K562 treated with DMSO at 1 percent for 12 hours (cell line): ENCODE measurements around the gene SLC28A3. TPM values are rescaled to one million over a fixed set of nuclear protein-coding genes. Genes with fewer than 3 reads are reported as not detected.

Experiments
- total RNA-seq: library from RNA; unstranded; fragments of 300-600 nt; gene quantifications from 2 replicates; pipeline ENCODE4 v1.2.3, GENCODE V29; 2022; ENCODE audit not compliant: insufficient read depth

The SLC28A3 gene
- total RNA-seq, result not detected in 2 replicates

GRCh38 chr9:84340535-84340934 is at the start of gene SLC28A3:
TSS of gene SLC28A3 (minus strand) at chr9:84340758. CDS start at chr9:84340633, 125 bp downstream.

